ENCODE data around the gene WWP2.
"Not testable (repeated sequence)": the region's sequence is repeated elsewhere in the genome, so short reads cannot be mapped to it uniquely, and the experiment has no call there.

The WWP2 gene

GRCh38 chr16:69763599-69763942, 1.4 kb downstream of the WWP2 start:
- H3K4me1 Mint-ChIP-seq (ENCODE audit: low read depth) = peaks cover 46% of the 10 kb centered on the region
- no peaks in the 10 kb centered on the region for H3K9me3 Mint-ChIP-seq
- peak overlapping the region; percentile 92 for H3K4me3 Mint-ChIP-seq
- H3K36me3 Mint-ChIP-seq (ENCODE audit: low read depth) = peaks cover 4% of the 10 kb centered on the region
- no peaks in the 10 kb centered on the region for H3K27me3 Mint-ChIP-seq
- H3K27ac Mint-ChIP-seq = peak overlapping the region; percentile 8

- peaks cover 8% of the 10 kb centered on the region for H3K36me3 Mint-ChIP-seq (ENCODE audit: low read depth)
- no peaks in the 10 kb centered on the region for H3K27me3 Mint-ChIP-seq
- H3K27ac Mint-ChIP-seq = peak overlapping the region; percentile 36
- H3K4me1 Mint-ChIP-seq (ENCODE audit: low read depth) = peaks cover 68% of the 10 kb centered on the region
- no peaks in the 10 kb centered on the region for H3K9me3 Mint-ChIP-seq
- peak overlapping the region; percentile 33 for H3K4me3 Mint-ChIP-seq
These were observed 5.5 kb downstream of the WWP2 start for GRCh38 chr16:69767459-69768229.

DNA sequence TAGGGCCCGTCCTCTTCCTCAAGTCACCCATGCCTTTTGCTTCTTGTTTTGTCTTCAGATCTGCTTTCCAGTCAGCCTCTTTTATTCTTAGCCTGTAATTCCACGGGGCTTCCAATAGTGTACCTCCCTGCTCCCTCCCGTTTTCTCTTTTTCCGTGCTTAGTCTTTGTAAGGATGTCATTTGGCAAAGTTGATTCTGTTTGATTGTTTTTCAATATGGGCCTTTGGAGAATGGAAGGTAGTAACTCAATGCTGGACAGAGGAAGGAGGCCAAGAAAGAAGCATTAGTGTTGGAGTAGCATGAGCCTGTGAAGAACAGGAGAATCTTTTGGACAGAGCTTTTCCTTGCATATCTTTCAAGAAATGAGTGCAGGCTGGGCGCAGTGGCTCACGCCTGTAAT, 6.5 kb downstream of the WWP2 start:
- H3K36me3 Mint-ChIP-seq (ENCODE audit: low read depth) = peaks cover 8% of the 10 kb centered on the region
- H3K4me1 Mint-ChIP-seq (ENCODE audit: low read depth) = peaks cover 70% of the 10 kb centered on the region
- no peak overlapping the region for H3K4me3 Mint-ChIP-seq

GRCh38 chr16:69769404-69769803, 7.3 kb downstream of the WWP2 start:
- no peaks in the 10 kb centered on the region for H3K9me3 Mint-ChIP-seq
- peaks cover 72% of the 10 kb centered on the region for H3K4me1 Mint-ChIP-seq (ENCODE audit: low read depth)
- peaks cover 8% of the 10 kb centered on the region for H3K36me3 Mint-ChIP-seq (ENCODE audit: low read depth)
- H3K4me3 Mint-ChIP-seq = no peak overlapping the region
- H3K27ac Mint-ChIP-seq = no peak overlapping the region
- H3K27me3 Mint-ChIP-seq = no peaks in the 10 kb centered on the region

More for the DNA sequence above, 6.5 kb downstream of the WWP2 start:
- no peaks in the 10 kb centered on the region for H3K9me3 Mint-ChIP-seq
- no peak overlapping the region for H3K27ac Mint-ChIP-seq
- no peaks in the 10 kb centered on the region for H3K27me3 Mint-ChIP-seq

- Mint-ChIP-seq H3K4me3 (no peak overlapping the region), H3K27me3 (no peaks in the 10 kb centered on the region), H3K27ac (peak overlapping the region; percentile 69), H3K36me3 (ENCODE audit: low read depth) (peaks cover 19% of the 10 kb centered on the region), H3K9me3 (peaks cover 9% of the 10 kb centered on the region), H3K4me1 (ENCODE audit: low read depth) (peaks cover 63% of the 10 kb centered on the region)
These were observed 9.5 kb downstream of the WWP2 start for GRCh38 chr16:69771651-69771967.

GRCh38 chr16:69773260-69773947, 11.3 kb downstream of the WWP2 start:
- peaks cover 9% of the 10 kb centered on the region for H3K9me3 Mint-ChIP-seq
- peaks cover 19% of the 10 kb centered on the region for H3K36me3 Mint-ChIP-seq (ENCODE audit: low read depth)
- peak overlapping the region; percentile 64 for H3K27ac Mint-ChIP-seq
- H3K27me3 Mint-ChIP-seq = no peaks in the 10 kb centered on the region
- H3K4me3 Mint-ChIP-seq = peak overlapping the region; percentile 1
- H3K4me1 Mint-ChIP-seq (ENCODE audit: low read depth) = peaks cover 48% of the 10 kb centered on the region

DNA sequence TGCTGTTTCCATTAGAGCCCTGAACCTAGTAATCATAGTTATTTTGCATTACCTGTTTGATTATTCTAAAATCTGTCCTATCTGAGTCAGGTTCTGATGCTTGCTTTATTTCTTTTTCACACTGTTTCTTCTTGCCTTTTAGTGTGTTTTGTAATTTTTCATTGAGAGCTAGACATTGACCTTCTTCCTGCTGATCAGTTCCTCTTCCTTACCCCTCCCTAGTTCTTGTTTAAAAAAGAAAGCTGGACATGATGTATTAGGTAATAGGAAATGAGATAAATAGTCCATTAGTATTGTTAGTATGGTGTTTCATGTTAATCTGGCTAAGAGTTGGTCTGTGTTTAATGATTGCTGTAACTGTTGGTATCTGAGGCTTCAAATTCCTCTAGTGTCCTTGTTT, 13.4 kb downstream of the WWP2 start:
- Mint-ChIP-seq H3K36me3 (ENCODE audit: low read depth) (peaks cover 19% of the 10 kb centered on the region), H3K4me1 (ENCODE audit: low read depth) (peaks cover 36% of the 10 kb centered on the region), H3K27ac (no peak overlapping the region), H3K4me3 (no peak overlapping the region), H3K9me3 (peaks cover 9% of the 10 kb centered on the region), H3K27me3 (no peaks in the 10 kb centered on the region)

GRCh38 chr16:69779724-69780123, 17.6 kb downstream of the WWP2 start:
- Mint-ChIP-seq H3K36me3 (ENCODE audit: low read depth) (peaks cover 21% of the 10 kb centered on the region), H3K4me1 (ENCODE audit: low read depth) (no peaks in the 10 kb centered on the region), H3K4me3 (no peak overlapping the region)

DNA sequence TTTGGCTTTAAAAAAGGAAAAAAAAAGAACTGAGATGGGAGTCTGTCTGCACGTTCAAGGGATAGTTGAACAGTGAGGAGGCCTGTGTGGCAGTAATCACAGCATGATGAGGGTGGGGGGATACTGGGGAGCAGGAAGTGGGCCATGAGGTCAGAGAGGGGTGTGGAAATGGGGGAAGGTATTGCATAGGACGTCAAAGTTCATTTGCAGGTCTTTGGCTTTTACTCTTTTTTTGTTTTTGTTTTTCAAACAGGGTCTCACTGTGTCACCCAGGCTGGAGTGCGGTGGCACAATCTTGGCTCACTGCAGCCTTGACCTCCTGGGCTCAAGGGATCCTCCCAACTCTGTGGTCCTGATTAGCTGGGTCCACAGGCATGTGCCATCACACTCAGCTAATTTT, 19.0 kb downstream of the WWP2 start:
- Mint-ChIP-seq H3K36me3 (ENCODE audit: low read depth) (peaks cover 9% of the 10 kb centered on the region), H3K4me1 (ENCODE audit: low read depth) (no peaks in the 10 kb centered on the region), H3K9me3 (peaks cover 1% of the 10 kb centered on the region), H3K4me3 (no peak overlapping the region), H3K27me3 (no peaks in the 10 kb centered on the region), H3K27ac (no peak overlapping the region)

More at GRCh38 chr16:69779724-69780123, 17.6 kb downstream of the WWP2 start:
- H3K27ac Mint-ChIP-seq = no peak overlapping the region
- H3K9me3 Mint-ChIP-seq = peaks cover 9% of the 10 kb centered on the region
- H3K27me3 Mint-ChIP-seq = no peaks in the 10 kb centered on the region

DNA sequence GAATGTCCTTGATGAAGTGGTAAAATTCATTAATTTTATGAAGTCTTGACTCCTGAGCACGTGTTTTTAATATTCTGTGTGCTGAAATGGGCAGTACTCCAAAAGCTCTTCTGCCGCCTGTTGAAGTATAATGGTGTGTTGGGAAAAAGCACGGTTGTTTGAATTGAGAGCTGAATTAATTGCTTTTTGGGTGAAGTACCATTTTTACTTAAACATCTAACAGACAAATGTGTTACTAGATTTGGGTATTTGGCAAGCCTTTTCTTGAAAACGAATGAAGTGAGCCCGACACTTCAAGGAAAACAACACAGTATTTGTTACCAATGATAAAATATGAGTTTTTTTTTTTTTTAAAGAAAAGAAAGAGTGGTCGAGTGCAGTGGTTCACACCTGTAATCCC, 22.5 kb downstream of the WWP2 start:
- no peak overlapping the region for H3K4me3 Mint-ChIP-seq
- H3K36me3 Mint-ChIP-seq (ENCODE audit: low read depth) = peaks cover 16% of the 10 kb centered on the region
- H3K27me3 Mint-ChIP-seq = no peaks in the 10 kb centered on the region
- no peaks in the 10 kb centered on the region for H3K9me3 Mint-ChIP-seq
- no peaks in the 10 kb centered on the region for H3K4me1 Mint-ChIP-seq (ENCODE audit: low read depth)
- no peak overlapping the region for H3K27ac Mint-ChIP-seq

DNA sequence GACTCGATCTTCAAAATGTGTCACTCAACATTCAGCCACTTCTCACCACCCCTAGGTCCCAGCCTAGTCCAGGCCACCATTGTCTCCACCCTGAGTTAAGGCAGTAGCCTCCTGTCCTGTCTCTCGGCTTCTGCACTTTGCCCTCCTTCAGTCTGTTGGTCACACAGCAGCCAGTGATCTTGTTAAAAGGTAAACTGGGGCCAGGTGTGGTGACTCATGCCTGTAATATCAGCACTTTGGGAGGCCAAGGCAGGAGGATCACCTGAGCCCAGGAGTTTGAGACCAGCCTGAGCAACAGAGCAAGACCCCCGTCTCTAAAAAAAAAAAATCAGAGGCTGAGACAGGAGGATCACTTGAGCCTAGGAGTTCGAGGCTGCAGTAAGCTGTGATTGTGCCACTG, 25.8 kb downstream of the WWP2 start:
- H3K4me1 Mint-ChIP-seq (ENCODE audit: low read depth) = no peaks in the 10 kb centered on the region
- no peaks in the 10 kb centered on the region for H3K27me3 Mint-ChIP-seq
- peaks cover 16% of the 10 kb centered on the region for H3K36me3 Mint-ChIP-seq (ENCODE audit: low read depth)
- H3K27ac Mint-ChIP-seq = no peak overlapping the region
- H3K9me3 Mint-ChIP-seq = no peaks in the 10 kb centered on the region
- H3K4me3 Mint-ChIP-seq = no peak overlapping the region

DNA sequence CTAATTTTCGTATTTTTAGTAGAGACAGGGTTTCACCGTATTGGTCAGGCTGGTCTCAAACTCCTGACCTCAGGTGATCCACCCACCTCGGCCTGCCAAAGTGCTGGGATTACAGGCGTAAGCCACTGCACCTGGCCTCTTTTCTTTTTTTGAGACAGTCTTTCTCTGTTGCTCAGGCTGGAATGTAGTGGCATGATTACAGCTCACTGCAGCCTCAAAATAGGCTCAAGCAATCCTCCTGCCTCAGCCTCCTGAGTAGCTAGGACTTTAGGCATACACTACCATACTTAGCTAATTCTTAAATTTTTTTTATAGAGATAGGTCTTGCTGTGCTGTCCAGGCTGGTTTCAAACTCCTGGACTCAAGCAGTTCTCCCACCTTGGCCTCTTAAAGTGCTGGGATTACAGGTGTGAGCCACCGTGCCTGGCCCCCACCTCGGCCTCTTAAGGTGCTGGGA, 29.3 kb downstream of the WWP2 start:
- H3K4me3 Mint-ChIP-seq; H3K27me3 Mint-ChIP-seq; H3K4me1 Mint-ChIP-seq (ENCODE audit: low read depth); H3K27ac Mint-ChIP-seq; H3K9me3 Mint-ChIP-seq: not testable (repeated sequence)
- H3K36me3 Mint-ChIP-seq (ENCODE audit: low read depth) = peaks cover 15% of the 10 kb centered on the region

- Mint-ChIP-seq H3K27me3 (no peaks in the 10 kb centered on the region), H3K27ac (no peak overlapping the region), H3K36me3 (ENCODE audit: low read depth) (peaks cover 8% of the 10 kb centered on the region), H3K4me1 (ENCODE audit: low read depth) (no peaks in the 10 kb centered on the region), H3K4me3 (no peak overlapping the region), H3K9me3 (no peaks in the 10 kb centered on the region)
These were observed 31.4 kb downstream of the WWP2 start for GRCh38 chr16:69793526-69793925.

DNA sequence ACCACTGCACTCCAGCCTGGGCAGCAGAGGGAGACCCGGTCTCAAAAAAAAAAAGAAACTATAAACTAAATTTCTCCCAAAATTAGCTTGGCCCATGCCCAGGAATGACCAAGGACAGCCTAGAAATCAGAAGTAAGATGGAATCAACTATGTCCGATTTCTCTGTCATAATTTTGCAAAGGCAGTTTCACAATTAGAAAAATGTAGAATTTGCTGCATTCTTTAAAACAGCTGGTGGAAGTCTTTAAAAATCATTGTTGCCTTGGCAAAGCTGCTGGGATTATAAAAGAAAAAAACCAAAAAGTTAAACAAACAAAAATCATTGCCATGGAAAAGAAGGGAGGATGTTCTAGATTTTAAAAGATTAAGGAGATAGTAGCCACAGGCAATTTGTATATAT, 32.4 kb downstream of the WWP2 start:
- no peaks in the 10 kb centered on the region for H3K4me1 Mint-ChIP-seq (ENCODE audit: low read depth)
- H3K27me3 Mint-ChIP-seq = no peaks in the 10 kb centered on the region
- no peak overlapping the region for H3K27ac Mint-ChIP-seq
- no peaks in the 10 kb centered on the region for H3K9me3 Mint-ChIP-seq
- H3K36me3 Mint-ChIP-seq (ENCODE audit: low read depth) = peaks cover 16% of the 10 kb centered on the region
- no peak overlapping the region for H3K4me3 Mint-ChIP-seq

- Mint-ChIP-seq H3K9me3 (no peaks in the 10 kb centered on the region), H3K4me1 (ENCODE audit: low read depth) (no peaks in the 10 kb centered on the region), H3K36me3 (ENCODE audit: low read depth) (peaks cover 18% of the 10 kb centered on the region), H3K27ac (no peak overlapping the region), H3K4me3 (no peak overlapping the region), H3K27me3 (no peaks in the 10 kb centered on the region)
These were observed 34.4 kb downstream of the WWP2 start for GRCh38 chr16:69796285-69797118.

Data from stimulated activated naive CD8-positive, alpha-beta T cell treated with anti-CD3 and anti-CD28 coated beads, Interleukin-15, Interleukin-2, amounts not matched to agents 100 ng/mL and 50 ng/mL, for 24 hours (primary cell).